ENCODE data around the gene FMO2.
A peak's percentile ranks its signal among the peaks of the same experiment; 100 is the strongest.
"Not testable (repeated sequence)": the region's sequence is repeated elsewhere in the genome, so short reads cannot be mapped to it uniquely, and the experiment has no call there.

The FMO2 gene

GRCh38 chr1:171221665-171222591, 36.8 kb downstream of the FMO2 start:
- no peak for DNase-seq

GRCh38 chr1:171222936-171223335, 37.8 kb downstream of the FMO2 start:
- DNase-seq = no peak

GRCh38 chr1:171224257-171224656, 39.2 kb downstream of the FMO2 start:
- DNase-seq = not testable (repeated sequence)

GRCh38 chr1:171226747-171227370, 41.8 kb downstream of the FMO2 start:
- peak in 1 of 5 experiments; percentile 42 for DNase-seq

GRCh38 chr1:171231326-171231725, 46.2 kb downstream of the FMO2 start:
- DNase-seq = no peak

- no peak for DNase-seq
These were observed 48.1 kb downstream of the FMO2 start for GRCh38 chr1:171233183-171233582.

GRCh38 chr1:171236231-171236630, 51.1 kb downstream of the FMO2 start:
- DNase-seq = not testable (repeated sequence)

- no peak for DNase-seq
These were observed 58.8 kb downstream of the FMO2 start for GRCh38 chr1:171243878-171244277.

GRCh38 chr1:171245458-171246064, 60.5 kb downstream of the FMO2 start:
- DNase-seq = peak in 1 of 5 experiments; percentile 17

GRCh38 chr1:171247501-171247900, 62.4 kb downstream of the FMO2 start:
- no peak for DNase-seq

GRCh38 chr1:171248302-171248701, 63.2 kb downstream of the FMO2 start, which contains the start of gene FMO1:
TSS of gene FMO1 (plus strand) at chr1:171248494. CDS start at chr1:171258088, 9,594 bp downstream.
- no peak for DNase-seq

GRCh38 chr1:171248841-171249240, 63.7 kb downstream of the FMO2 start:
- DNase-seq = no peak

- DNase-seq = no peak
These were observed 65.2 kb downstream of the FMO2 start for GRCh38 chr1:171250263-171250662.

GRCh38 chr1:171251042-171251951, 66.2 kb downstream of the FMO2 start:
- DNase-seq = peak in 1 of 5 experiments; percentile 27

GRCh38 chr1:171251952-171252300, 66.8 kb downstream of the FMO2 start:
- DNase-seq = no peak

GRCh38 chr1:171252482-171252881, 67.4 kb downstream of the FMO2 start:
- peak in 1 of 5 experiments; percentile 55 for DNase-seq

- no peak for DNase-seq
These were observed 69.8 kb downstream of the FMO2 start for GRCh38 chr1:171254859-171255258.

- no peak for DNase-seq
These were observed 72.0 kb downstream of the FMO2 start for GRCh38 chr1:171256940-171257606.

GRCh38 chr1:171257607-171258076, 72.5 kb downstream of the FMO2 start:
- no peak for DNase-seq

GRCh38 chr1:171258429-171258828, 73.3 kb downstream of the FMO2 start:
- no peak for DNase-seq

- no peak for DNase-seq
These were observed 73.8 kb downstream of the FMO2 start for GRCh38 chr1:171258943-171259342.

Data from T-helper 2 cell (primary cell).